ENCODE measurements around the gene LTN1.

DNA sequence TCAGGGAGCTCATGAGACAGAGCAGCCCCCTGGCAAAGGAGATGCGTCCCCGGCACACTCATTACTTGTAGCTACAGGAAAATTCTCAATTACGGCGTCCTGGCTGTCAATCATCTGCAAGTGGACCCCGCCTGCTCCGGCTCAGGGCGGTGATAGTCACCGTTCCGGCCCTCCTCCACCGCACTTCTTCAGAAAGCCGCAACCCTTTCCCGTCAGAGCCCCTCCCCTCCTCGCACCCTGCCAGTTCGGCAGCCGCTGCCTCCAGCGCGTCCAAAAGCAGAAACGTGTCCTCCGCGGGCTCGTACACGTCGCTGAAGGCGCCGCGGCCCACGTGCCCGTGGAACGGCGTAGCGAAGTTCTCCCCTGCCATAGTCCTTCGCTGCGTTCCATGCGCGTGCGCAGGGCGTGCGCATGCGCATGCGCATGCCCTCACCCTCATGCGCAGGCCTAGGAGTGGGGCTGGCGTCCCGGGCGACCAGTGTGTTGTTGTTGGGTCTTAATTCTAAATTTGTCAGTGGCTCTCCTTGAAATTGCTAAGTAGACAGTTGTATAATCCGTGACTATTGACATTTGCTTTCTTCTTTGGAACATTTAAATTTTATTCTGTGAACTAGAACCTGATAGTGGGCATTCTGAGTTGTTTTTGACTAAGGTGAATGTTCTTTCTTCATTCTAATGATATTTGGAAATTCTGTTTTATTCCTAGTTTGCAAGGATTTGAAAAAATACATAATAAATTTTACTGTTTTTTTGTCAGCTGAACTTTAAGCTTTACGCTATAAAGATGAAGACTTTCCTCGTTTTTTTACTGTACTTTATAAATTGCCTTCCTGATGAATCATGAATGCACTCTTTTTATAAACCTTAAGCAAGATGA lies 107.5 kb downstream of the LTN1 start:
- peak in 2 of 7 experiments; percentile 7 to 16 for TF ChIP-seq CTCF (IDR thresholded peaks at IDR 0.05)
- TF ChIP-seq POLR2A (IDR thresholded peaks at IDR 0.05) = peak; percentile 8 to 77 (median 73)

Data from body of pancreas (tissue), 4 donors.